ENCODE data around the gene PLEKHG4B.

Gene PLEKHG4B

GRCh38 chr5:159448-160172 lies 67.6 kb downstream of the PLEKHG4B start:
- peaks cover 40% of the 10 kb centered on the region for H3K4me1 Mint-ChIP-seq
- peak overlapping the region; percentile 20 to 77 (median 29) for H3K27ac Mint-ChIP-seq
- peaks cover 7% of the 10 kb centered on the region for H3K27me3 Mint-ChIP-seq (ENCODE audit: low read depth)
- peaks cover 26% of the 10 kb centered on the region for H3K36me3 Mint-ChIP-seq (ENCODE audit: low read depth)
- TF ChIP-seq CTCF (IDR thresholded peaks at IDR 0.05; ENCODE audit: unreplicated experiment in 3 of 3): no peak
- H3K4me3 Mint-ChIP-seq: peak overlapping the region in 1 of 3 experiments; percentile 31
- H3K9me3 Mint-ChIP-seq: no peaks in the 10 kb centered on the region

GRCh38 chr5:160173-160510 lies 68.2 kb downstream of the PLEKHG4B start:
- Mint-ChIP-seq H3K4me3 (no peak overlapping the region), H3K36me3 (ENCODE audit: low read depth) (peaks cover 20% of the 10 kb centered on the region), H3K27me3 (ENCODE audit: low read depth) (peaks cover 7% of the 10 kb centered on the region), H3K9me3 (no peaks in the 10 kb centered on the region), H3K4me1 (peaks cover 35% of the 10 kb centered on the region), H3K27ac (peak overlapping the region; percentile 20 to 77 (median 29))
- TF ChIP-seq CTCF (IDR thresholded peaks at IDR 0.05; ENCODE audit: unreplicated experiment in 3 of 3): no peak

- TF ChIP-seq CTCF (IDR thresholded peaks at IDR 0.05; ENCODE audit: unreplicated experiment in 3 of 3): no peak
- H3K27ac Mint-ChIP-seq: peak overlapping the region in 2 of 3 experiments; percentile 29 to 77
- H3K27me3 Mint-ChIP-seq (ENCODE audit: low read depth): peaks cover 7% of the 10 kb centered on the region
- peaks cover 26% of the 10 kb centered on the region for H3K4me1 Mint-ChIP-seq
- H3K9me3 Mint-ChIP-seq: no peaks in the 10 kb centered on the region
- peaks cover 11% of the 10 kb centered on the region for H3K36me3 Mint-ChIP-seq (ENCODE audit: low read depth)
- peak overlapping the region in 1 of 3 experiments; percentile 11 for H3K4me3 Mint-ChIP-seq
These were observed 69.2 kb downstream of the PLEKHG4B start for GRCh38 chr5:160921-161802.

GRCh38 chr5:161803-162110 lies 69.8 kb downstream of the PLEKHG4B start:
- H3K27me3 Mint-ChIP-seq (ENCODE audit: low read depth): peaks cover 7% of the 10 kb centered on the region
- peak overlapping the region in 1 of 3 experiments; percentile 20 for H3K27ac Mint-ChIP-seq
- no peak for TF ChIP-seq CTCF (IDR thresholded peaks at IDR 0.05; ENCODE audit: unreplicated experiment in 3 of 3)
- H3K4me3 Mint-ChIP-seq: no peak overlapping the region
- H3K9me3 Mint-ChIP-seq: no peaks in the 10 kb centered on the region
- H3K36me3 Mint-ChIP-seq (ENCODE audit: low read depth): peaks cover 11% of the 10 kb centered on the region
- H3K4me1 Mint-ChIP-seq: peaks cover 26% of the 10 kb centered on the region

- H3K36me3 Mint-ChIP-seq (ENCODE audit: low read depth): peaks cover 11% of the 10 kb centered on the region
- peaks cover 7% of the 10 kb centered on the region for H3K27me3 Mint-ChIP-seq (ENCODE audit: low read depth)
- H3K4me1 Mint-ChIP-seq: peaks cover 26% of the 10 kb centered on the region
- no peak for TF ChIP-seq CTCF (IDR thresholded peaks at IDR 0.05; ENCODE audit: unreplicated experiment in 3 of 3)
- no peak overlapping the region for H3K27ac Mint-ChIP-seq
- H3K4me3 Mint-ChIP-seq: no peak overlapping the region
- no peaks in the 10 kb centered on the region for H3K9me3 Mint-ChIP-seq
These were observed 70.2 kb downstream of the PLEKHG4B start for GRCh38 chr5:162190-162564.
